Activated B cell treated with CpG ODN at 0.5 μM for 24 hours (primary cell): ENCODE results near the gene CCDC51. TPM values are rescaled to one million over a fixed set of nuclear protein-coding genes. Genes with fewer than 3 reads are reported as not detected.

Source experiments
- ATAC-seq: fragments of 200-7000 bp; cut with Tn5 transposase; one replicate; pipeline ENCODE4 v1.10.0; 2021; ENCODE audit warnings: low read depth, mild to moderate bottlenecking, moderate library complexity
- CTCF ChIA-PET: fragments of 350-600 bp; sonication (Branson Sonifier 250); formaldehyde crosslinking; loops from one replicate; lab custom pipeline; 2021; ENCODE audit warnings: antibody characterized with exemption; lab: Charles Lee
- POLR2A ChIA-PET: fragments of 350-600 bp; sonication (Branson Sonifier 250); formaldehyde crosslinking; loops from one replicate; lab custom pipeline; 2021; ENCODE audit warnings: antibody characterized with exemption; lab: Charles Lee
- DNase-seq: peaks from one replicate; pipeline ENCODE4 v3.0.0; 2022
- H3K27ac Mint-ChIP-seq: one replicate; pipeline ENCODE4 v1.8.0; 2020; ENCODE audit warnings: mixed read lengths
- H3K27me3 Mint-ChIP-seq: one replicate; pipeline ENCODE4 v1.8.0; 2021; ENCODE audit warnings: mixed read lengths
- H3K36me3 Mint-ChIP-seq: one replicate; pipeline ENCODE4 v1.8.0; 2021; ENCODE audit warnings: low read depth, mixed read lengths
- H3K4me1 Mint-ChIP-seq: one replicate; pipeline ENCODE4 v1.8.0; 2021; ENCODE audit warnings: mixed read lengths
- H3K4me3 Mint-ChIP-seq: one replicate; pipeline ENCODE4 v1.8.0; 2020; ENCODE audit warnings: mild to moderate bottlenecking, mixed read lengths
- H3K9me3 Mint-ChIP-seq: one replicate; pipeline ENCODE4 v1.8.0; 2020; ENCODE audit warnings: mixed read lengths
- intact Hi-C: fragments of 100-400 bp; cut with micrococcal nuclease; formaldehyde crosslinking; loops from one replicate; pipeline ENCODE4 v1.15.1; 2024
- total RNA-seq: library from RNA; stranded (reverse); gene quantifications from 2 replicates; pipeline ENCODE4 v1.2.3, GENCODE V29; 2022
- TF ChIP-seq, protein P1 (sequence below): fragments of 200-600 bp; IDR thresholded peaks from one replicate; pipeline ENCODE4 v1.8.0; 2022; ENCODE audit warnings: antibody characterized with exemption, mild to moderate bottlenecking

The CCDC51 gene
- total RNA-seq, 1 donor from 2014 or later = 8.7 TPM

GRCh38 chr3:48423883-48424695 lies 15.8 kb downstream of the CCDC51 start:
- Mint-ChIP-seq H3K36me3 (no peaks in the 10 kb centered on the region), H3K4me3 (no peak overlapping the region), H3K27me3 (peaks cover 9% of the 10 kb centered on the region), H3K4me1 (no peaks in the 10 kb centered on the region), H3K27ac (no peak overlapping the region), H3K9me3 (no peaks in the 10 kb centered on the region)
- TF ChIP-seq, protein P1, sequence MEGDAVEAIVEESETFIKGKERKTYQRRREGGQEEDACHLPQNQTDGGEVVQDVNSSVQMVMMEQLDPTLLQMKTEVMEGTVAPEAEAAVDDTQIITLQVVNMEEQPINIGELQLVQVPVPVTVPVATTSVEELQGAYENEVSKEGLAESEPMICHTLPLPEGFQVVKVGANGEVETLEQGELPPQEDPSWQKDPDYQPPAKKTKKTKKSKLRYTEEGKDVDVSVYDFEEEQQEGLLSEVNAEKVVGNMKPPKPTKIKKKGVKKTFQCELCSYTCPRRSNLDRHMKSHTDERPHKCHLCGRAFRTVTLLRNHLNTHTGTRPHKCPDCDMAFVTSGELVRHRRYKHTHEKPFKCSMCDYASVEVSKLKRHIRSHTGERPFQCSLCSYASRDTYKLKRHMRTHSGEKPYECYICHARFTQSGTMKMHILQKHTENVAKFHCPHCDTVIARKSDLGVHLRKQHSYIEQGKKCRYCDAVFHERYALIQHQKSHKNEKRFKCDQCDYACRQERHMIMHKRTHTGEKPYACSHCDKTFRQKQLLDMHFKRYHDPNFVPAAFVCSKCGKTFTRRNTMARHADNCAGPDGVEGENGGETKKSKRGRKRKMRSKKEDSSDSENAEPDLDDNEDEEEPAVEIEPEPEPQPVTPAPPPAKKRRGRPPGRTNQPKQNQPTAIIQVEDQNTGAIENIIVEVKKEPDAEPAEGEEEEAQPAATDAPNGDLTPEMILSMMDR = no peak
- ATAC-seq = no peak
- POLR2A ChIA-PET = interaction anchor here (0.6 kb wide), 1 partner anchor 59 kb away, joined by 4 read pairs; no protein-coding TSS in a partner anchor
- DNase-seq = no peak
- intact Hi-C loops = no loop called here
- CTCF ChIA-PET = interaction anchor here (0.8 to 1.9 kb wide), 2 partner anchors 12 to 23 kb away, joined by 6 to 8 read pairs; no protein-coding TSS in a partner anchor

DNA sequence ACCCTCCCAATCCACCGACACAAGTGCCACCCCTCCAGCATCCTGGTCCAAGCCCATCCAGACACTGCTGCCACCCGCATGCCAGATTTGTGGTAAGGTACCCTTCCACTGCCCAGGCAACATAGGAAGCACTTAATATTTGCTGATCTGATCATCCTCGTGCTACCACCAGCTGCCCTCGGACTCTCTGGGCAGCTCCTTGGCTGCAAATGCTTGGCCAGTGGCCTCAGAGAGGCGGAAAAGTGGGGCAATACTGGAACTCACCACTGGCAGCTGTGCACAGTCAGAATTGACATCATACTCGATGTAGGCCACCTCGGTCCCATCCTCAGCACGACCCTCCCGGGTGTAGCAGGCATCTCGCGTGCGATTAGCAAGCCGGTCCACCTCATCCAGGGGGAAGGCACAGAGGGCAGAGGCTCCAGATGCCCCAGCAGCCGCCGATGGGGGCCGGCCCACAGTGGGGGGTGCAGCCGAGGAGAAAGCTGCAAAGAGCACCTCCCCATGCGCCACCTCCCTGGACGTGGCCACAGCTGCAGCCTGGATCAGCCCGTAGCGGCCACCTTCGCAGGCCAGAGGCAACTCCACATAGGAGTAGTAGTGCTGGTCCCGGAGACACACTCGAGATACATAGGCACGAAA lies 16.6 kb downstream of the CCDC51 start:
- POLR2A ChIA-PET = no interaction called here
- CTCF ChIA-PET = interaction anchor here (1.4 to 1.9 kb wide), 2 partner anchors 13 to 22 kb away, joined by 5 to 8 read pairs; no protein-coding TSS in a partner anchor
- ATAC-seq (no peak), DNase-seq (no peak)
- intact Hi-C loops = no loop called here
- TF ChIP-seq, protein P1 = no peak
- H3K27me3 Mint-ChIP-seq = peaks cover 8% of the 10 kb centered on the region
- no peak overlapping the region for H3K4me3 Mint-ChIP-seq
- H3K9me3 Mint-ChIP-seq = no peaks in the 10 kb centered on the region
- no peaks in the 10 kb centered on the region for H3K36me3 Mint-ChIP-seq
- H3K4me1 Mint-ChIP-seq = no peaks in the 10 kb centered on the region
- H3K27ac Mint-ChIP-seq = no peak overlapping the region

DNA sequence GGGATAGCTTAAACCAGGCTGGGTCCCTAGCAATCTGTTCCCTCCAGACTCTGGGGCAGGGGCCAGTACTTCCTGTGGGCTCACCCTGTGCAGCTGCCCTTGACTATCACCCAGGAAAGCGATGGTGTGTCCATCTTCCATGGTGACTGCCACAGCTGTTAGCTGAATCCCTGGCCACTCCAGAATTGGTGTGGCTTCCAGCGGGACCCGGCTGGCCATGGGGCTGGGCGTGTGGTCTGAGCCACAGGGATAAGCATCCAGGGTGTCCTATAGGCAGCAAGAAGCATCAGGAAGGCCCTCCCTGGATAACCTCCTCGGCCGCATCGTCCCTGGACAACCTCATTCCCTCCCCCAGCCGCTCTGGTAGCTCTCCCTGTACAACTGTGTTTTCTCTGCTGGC lies 17.2 kb downstream of the CCDC51 start:
- DNase-seq (no peak), ATAC-seq (no peak)
- Mint-ChIP-seq H3K9me3 (no peaks in the 10 kb centered on the region), H3K27me3 (peaks cover 3% of the 10 kb centered on the region), H3K4me3 (no peak overlapping the region), H3K36me3 (no peaks in the 10 kb centered on the region), H3K4me1 (no peaks in the 10 kb centered on the region), H3K27ac (no peak overlapping the region)
- intact Hi-C loops = no loop called here
- TF ChIP-seq, protein P1 = no peak
- POLR2A ChIA-PET = interaction anchor here (0.6 kb wide), 1 partner anchor 325 kb away, joined by 7 read pairs; no protein-coding TSS in a partner anchor
- CTCF ChIA-PET = interaction anchor here (1.4 to 1.9 kb wide), 2 partner anchors 13 to 22 kb away, joined by 5 to 8 read pairs; no protein-coding TSS in a partner anchor

GRCh38 chr3:48422272-48422671 lies 17.6 kb downstream of the CCDC51 start:
- Mint-ChIP-seq H3K36me3 (no peaks in the 10 kb centered on the region), H3K4me3 (no peak overlapping the region), H3K27me3 (no peaks in the 10 kb centered on the region), H3K4me1 (no peaks in the 10 kb centered on the region), H3K27ac (no peak overlapping the region), H3K9me3 (no peaks in the 10 kb centered on the region)
- DNase-seq (no peak), ATAC-seq (no peak)
- TF ChIP-seq, protein P1 = no peak
- CTCF ChIA-PET = interaction anchor here (1.4 to 1.9 kb wide), 2 partner anchors 14 to 21 kb away, joined by 5 to 8 read pairs; no protein-coding TSS in a partner anchor
- intact Hi-C loops = no loop called here
- POLR2A ChIA-PET = interaction anchor here (0.6 kb wide), 1 partner anchor 325 kb away, joined by 7 read pairs; no protein-coding TSS in a partner anchor

DNA sequence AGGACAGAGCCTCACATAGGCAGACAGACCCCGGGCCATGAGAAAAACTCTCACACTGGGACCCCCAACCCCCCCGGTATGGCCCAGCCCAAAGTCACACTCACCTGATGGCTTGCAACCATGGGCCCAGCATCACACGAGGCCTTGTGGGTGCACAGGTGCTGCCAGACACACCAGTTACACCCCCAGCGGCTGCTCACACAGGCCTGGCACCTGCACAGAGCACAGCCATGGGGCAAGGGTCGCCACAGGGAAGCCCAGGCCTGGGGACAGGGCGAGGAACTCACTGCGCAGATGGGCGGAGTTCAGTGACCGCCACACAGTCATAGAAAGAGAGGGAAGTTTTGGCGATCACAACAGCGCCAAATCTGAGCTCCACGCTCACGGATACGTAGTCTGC lies 19.4 kb downstream of the CCDC51 start:
- no peak overlapping the region for H3K4me3 Mint-ChIP-seq
- H3K27me3 Mint-ChIP-seq = no peaks in the 10 kb centered on the region
- ATAC-seq (no peak), DNase-seq (no peak)
- ChIA-PET CTCF (interaction anchor here (1.0 kb wide), 1 partner anchor 16 kb away, joined by 3 read pairs; no protein-coding TSS in a partner anchor), POLR2A (no interaction called here)
- TF ChIP-seq, protein P1 = no peak
- H3K27ac Mint-ChIP-seq = no peak overlapping the region
- intact Hi-C loops = no loop called here
- no peaks in the 10 kb centered on the region for H3K9me3 Mint-ChIP-seq
- no peaks in the 10 kb centered on the region for H3K4me1 Mint-ChIP-seq
- no peaks in the 10 kb centered on the region for H3K36me3 Mint-ChIP-seq
